Adrenal gland (tissue), 5 donors: ENCODE measurements around the gene CCDC187.

Experiments
- CTCF ChIP-seq, 6 experiments: fragments of 450-650 bp in 4 of 6; fragments of 200-600 bp in 2 of 6; sonication (generic) in 1 of 6; IDR thresholded peaks; 1 replicate in 5 of 6; 2 replicates in 1 of 6; pipeline versions ENCODE4 v1.5.1 to v1.8.0; 2016 to 2021; ENCODE audit warnings: antibody characterized with exemption in 6 of 6, mild to moderate bottlenecking in 2 of 6, moderate library complexity in 1 of 6
- POLR2A ChIP-seq, 2 donors: fragments of 450-650 bp; IDR thresholded peaks; one replicate each; pipeline ENCODE4 v1.6.1; 2017; ENCODE audit warnings: antibody characterized with exemption in 2 of 2, mild to moderate bottlenecking in 2 of 2, moderate library complexity in 1 of 2
- donor health status: DM: no; HTN: no; CAD: no.

- no peak for TF ChIP-seq CTCF (IDR thresholded peaks at IDR 0.05)
- TF ChIP-seq POLR2A (IDR thresholded peaks at IDR 0.05): no peak
These were observed 34.6 kb upstream of the CCDC187 start for GRCh38 chr9:136338511-136338910.
